ENCODE results near the gene USP10. TPM values are rescaled to one million over a fixed set of nuclear protein-coding genes. Genes with fewer than 3 reads are reported as not detected.

Gene USP10
- total and polyA plus RNA-seq, 2 donors (not counting 3 experiments of a cell fraction or from before 2014, with no cell fraction given), result 84.0 to 115 TPM

GRCh38 chr16:84787263-84787622 is 87.4 kb downstream of the USP10 start:
- no peaks in the 10 kb centered on the region for H3K9me3 ChIP-seq (replicated peaks; ENCODE audit: control insufficient read depth, insufficient read depth, low read length)
- no peaks in the 10 kb centered on the region for H3K27me3 ChIP-seq (ENCODE audit: control insufficient read depth in 2 of 2, insufficient read depth in 2 of 2, low read length in 2 of 2)
- DNase-seq (ENCODE audit: low read depth, low spot score) (no peak), FAIRE-seq (no peak)
- H4K20me1 ChIP-seq (replicated peaks; ENCODE audit: control insufficient read depth, extremely low read depth, insufficient read depth, low read length), result no peaks in the 10 kb centered on the region
- ChIA-PET CTCF (interaction anchor here (0.7 to 1.3 kb wide), 3 partner anchors 13 to 184 kb away, joined by 3 to 4 read pairs (median 3); no protein-coding TSS in a partner anchor), POLR2A (no interaction called here)
- H3K9me1 ChIP-seq (replicated peaks; ENCODE audit: control insufficient read depth, extremely low read depth, insufficient read depth, low read length), result no peaks in the 10 kb centered on the region
- no peaks in the 10 kb centered on the region for H3K4me1 ChIP-seq (ENCODE audit: control insufficient read depth, extremely low read depth, insufficient read depth, low read length)
- no peak for TF ChIP-seq POLR2AphosphoS5 (IDR thresholded peaks at IDR 0.05; ENCODE audit: insufficient read depth, low read depth, low read length)
- TF ChIP-seq FOS (IDR thresholded peaks at IDR 0.05; ENCODE audit: borderline replicate concordance, insufficient read depth, low read length), result no peak
- no peak for TF ChIP-seq MAX (IDR thresholded peaks at IDR 0.05; ENCODE audit: insufficient read depth, insufficient read length)
- no peak for TF ChIP-seq GATA2 (IDR thresholded peaks at IDR 0.05; ENCODE audit: insufficient read depth, insufficient read length, low read depth, low read length)
- no peak for TF ChIP-seq CTCF (IDR thresholded peaks at IDR 0.05; ENCODE audit: extremely low read depth in 1 of 2, insufficient read depth in 1 of 2, low read depth in 1 of 2, low read length in 2 of 2)
- TF ChIP-seq EZH2 (IDR thresholded peaks at IDR 0.05; ENCODE audit: borderline replicate concordance, low read depth, low read length, severe bottlenecking), result no peak
- no peak for TF ChIP-seq POLR2A (IDR thresholded peaks at IDR 0.05; ENCODE audit: low read depth, low read length)
- TF ChIP-seq MYC (IDR thresholded peaks at IDR 0.05; ENCODE audit: low read depth, low read length), result no peak
- TF ChIP-seq JUN (IDR thresholded peaks at IDR 0.05; ENCODE audit: borderline replicate concordance, insufficient read depth, insufficient read length, low read depth), result no peak
- intact Hi-C loops (cut with micrococcal nuclease) (no loop called here), dilution Hi-C loops (cut with MboI; ENCODE audit: extremely low pct_ligation_motif_present, low sequenced_read_pairs) (no loop called here)
- no peaks in the 10 kb centered on the region for H3K36me3 ChIP-seq (ENCODE audit: control insufficient read depth in 2 of 2, extremely low read depth in 1 of 2, insufficient read depth in 2 of 2, low read length in 2 of 2)
- H3K79me2 ChIP-seq (ENCODE audit: control insufficient read depth, insufficient read depth, low read length), result no peaks in the 10 kb centered on the region
- H3K27ac ChIP-seq (ENCODE audit: insufficient read depth, low read depth, low read length), result no peak overlapping the region
- H3K9ac ChIP-seq (replicated peaks; ENCODE audit: extremely low read depth, insufficient read depth, low read length), result no peak overlapping the region
- H3K4me2 ChIP-seq (ENCODE audit: insufficient read depth, low read length), result no peak overlapping the region
- no peak overlapping the region for H2AFZ ChIP-seq (ENCODE audit: low read depth, low read length)
- BruUV-seq (replicated peaks), result no TSS peak
- H3K4me3 ChIP-seq (replicated peaks in 1 of 3; ENCODE audit: insufficient read depth in 1 of 3, low read depth in 1 of 3, low read length in 3 of 3), result no peak overlapping the region

All from endothelial cell of umbilical vein (primary cell).